LNCaP clone FGC (cell line): ENCODE data around the gene ZNF207.

ENCODE experiments used
- DNase-seq: peaks from one replicate; pipeline ENCODE4 v3.0.0-alpha.2; 2011; ENCODE audit warnings: low read depth
- H3K4me3 ChIP-seq: 2 replicates; pipeline ENCODE4 v1.5.1; 2011; ENCODE audit warnings: mild to moderate bottlenecking, low read depth, low read length, control low read depth
- CTCF ChIP-seq: IDR thresholded peaks from 2 replicates; pipeline ENCODE4 v1.5.1; 2012; ENCODE audit warnings: mild to moderate bottlenecking; ENCODE audit not compliant: control insufficient read depth, insufficient read depth; ENCODE audit errors: extremely low read depth

Gene ZNF207

GRCh38 chr17:32320847-32321246 is 29.1 kb upstream of the ZNF207 start:
- no peak overlapping the region for H3K4me3 ChIP-seq
- TF ChIP-seq CTCF = no peak
- DNase-seq = no peak

- no peak for TF ChIP-seq CTCF
- no peak overlapping the region for H3K4me3 ChIP-seq
- no peak for DNase-seq
Measured at GRCh38 chr17:32323046-32323445, 26.9 kb upstream of the ZNF207 start.

- no peak for TF ChIP-seq CTCF
- no peak for DNase-seq
- no peak overlapping the region for H3K4me3 ChIP-seq
Measured at GRCh38 chr17:32323811-32324491, 26.0 kb upstream of the ZNF207 start.

GRCh38 chr17:32327911-32328310 is 22.0 kb upstream of the ZNF207 start:
- no peak for TF ChIP-seq CTCF
- DNase-seq = no peak
- H3K4me3 ChIP-seq = no peak overlapping the region

GRCh38 chr17:32330147-32330546 is 19.8 kb upstream of the ZNF207 start:
- H3K4me3 ChIP-seq = no peak overlapping the region
- no peak for DNase-seq
- no peak for TF ChIP-seq CTCF

- H3K4me3 ChIP-seq = no peak overlapping the region
- DNase-seq = no peak
- no peak for TF ChIP-seq CTCF
Measured at GRCh38 chr17:32331243-32332040, 18.5 kb upstream of the ZNF207 start.
